A549 (cell line): ENCODE results near the gene DIS3L2.

Experiments
- ATOH8 ChIP-seq: fragments of 250-450 bp; sonication (Bioruptor Pico); IDR thresholded peaks from 2 replicates; pipeline ENCODE4 v1.5.0; 2020; ENCODE audit warnings: low read depth, mild to moderate bottlenecking, moderate library complexity
- E2F6 ChIP-seq: IDR thresholded peaks from 2 replicates; pipeline ENCODE4 v1.6.1; 2012; ENCODE audit warnings: low read depth, borderline replicate concordance
- ELK1 ChIP-seq: fragments of 150-350 bp; IDR thresholded peaks from 2 replicates; pipeline ENCODE4 v1.6.1; 2014; ENCODE audit warnings: low read depth, mild to moderate bottlenecking, low read length
- EP300 ChIP-seq, 2 experiments: fragments of >200 bp; sonication (Bioruptor Twin); formaldehyde crosslinking; IDR thresholded peaks; 2 replicates in 1 of 2; 3 replicates in 1 of 2; pipeline ENCODE4 v1.6.1; 2016 to 2017
- GATA3 ChIP-seq: IDR thresholded peaks from 2 replicates; pipeline ENCODE4 v1.6.1; 2012; ENCODE audit warnings: borderline replicate concordance
- HEYL ChIP-seq: fragments of 250-450 bp; sonication (Bioruptor Pico); IDR thresholded peaks from 2 replicates; pipeline ENCODE4 v1.8.0; 2021; ENCODE audit warnings: mild to moderate bottlenecking, moderate library complexity
- MAFK ChIP-seq: fragments of 450-650 bp; IDR thresholded peaks from 2 replicates; pipeline ENCODE4 v1.6.1; 2014; ENCODE audit not compliant: partially characterized antibody
- NR3C1 ChIP-seq: fragments of >200 bp; sonication (Bioruptor Twin); formaldehyde crosslinking; IDR thresholded peaks from 3 replicates; pipeline ENCODE4 v1.6.1; 2017
- POLR2A ChIP-seq: IDR thresholded peaks from 2 replicates; pipeline ENCODE4 v1.6.1; 2012; ENCODE audit warnings: mild to moderate bottlenecking, low read length
- POLR2AphosphoS2 ChIP-seq: conservative IDR thresholded peaks from 2 replicates; pipeline ENCODE4 v1.6.1; 2012; ENCODE audit warnings: low read length, improper control_type of control experiment, inconsistent platforms
- RAD21 ChIP-seq, 2 experiments: fragments of >200 bp in 1 of 2; sonication (Bioruptor Twin) in 1 of 2; formaldehyde crosslinking in 1 of 2; IDR thresholded peaks in 1 of 2; conservative IDR thresholded peaks in 1 of 2; 2 replicates in 1 of 2; 3 replicates in 1 of 2; pipeline ENCODE4 v1.6.1; 2012 to 2018; ENCODE audit warnings: inconsistent platforms in 1 of 2
- SMC3 ChIP-seq: fragments of >200 bp; sonication (Bioruptor Twin); formaldehyde crosslinking; IDR thresholded peaks from 3 replicates; pipeline ENCODE4 v1.6.1; 2018; ENCODE audit warnings: inconsistent platforms
- TF ChIP-seq, protein P1 (sequence below): fragments of >200 bp; sonication (Bioruptor Twin); formaldehyde crosslinking; IDR thresholded peaks from 3 replicates; pipeline ENCODE4 v1.5.1; 2016
- TF ChIP-seq, protein P2 (sequence below): IDR thresholded peaks from 2 replicates; pipeline ENCODE4 v1.6.1; 2012

DNA sequence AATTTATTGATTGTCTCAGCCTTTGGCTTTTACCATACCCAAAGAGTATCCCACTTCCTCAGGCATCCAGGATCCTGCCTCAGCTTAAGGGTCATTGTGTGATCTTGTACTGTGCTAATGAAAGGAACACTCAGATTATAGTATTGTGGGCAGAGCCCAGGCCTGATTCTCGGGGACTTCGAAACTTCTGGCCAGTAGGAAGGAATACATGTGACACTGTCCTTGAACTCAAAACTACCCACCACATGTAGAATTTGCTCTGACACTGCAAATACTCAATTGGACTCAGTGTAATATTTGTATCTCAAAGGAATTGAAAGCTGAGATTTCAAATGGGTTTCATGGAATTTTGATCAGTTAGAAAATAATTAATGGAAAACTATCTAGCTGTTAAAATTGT, 15.9 kb downstream of the DIS3L2 start:
- no peak for TF ChIP-seq NR3C1
- TF ChIP-seq POLR2A, result no peak
- TF ChIP-seq, protein P1, sequence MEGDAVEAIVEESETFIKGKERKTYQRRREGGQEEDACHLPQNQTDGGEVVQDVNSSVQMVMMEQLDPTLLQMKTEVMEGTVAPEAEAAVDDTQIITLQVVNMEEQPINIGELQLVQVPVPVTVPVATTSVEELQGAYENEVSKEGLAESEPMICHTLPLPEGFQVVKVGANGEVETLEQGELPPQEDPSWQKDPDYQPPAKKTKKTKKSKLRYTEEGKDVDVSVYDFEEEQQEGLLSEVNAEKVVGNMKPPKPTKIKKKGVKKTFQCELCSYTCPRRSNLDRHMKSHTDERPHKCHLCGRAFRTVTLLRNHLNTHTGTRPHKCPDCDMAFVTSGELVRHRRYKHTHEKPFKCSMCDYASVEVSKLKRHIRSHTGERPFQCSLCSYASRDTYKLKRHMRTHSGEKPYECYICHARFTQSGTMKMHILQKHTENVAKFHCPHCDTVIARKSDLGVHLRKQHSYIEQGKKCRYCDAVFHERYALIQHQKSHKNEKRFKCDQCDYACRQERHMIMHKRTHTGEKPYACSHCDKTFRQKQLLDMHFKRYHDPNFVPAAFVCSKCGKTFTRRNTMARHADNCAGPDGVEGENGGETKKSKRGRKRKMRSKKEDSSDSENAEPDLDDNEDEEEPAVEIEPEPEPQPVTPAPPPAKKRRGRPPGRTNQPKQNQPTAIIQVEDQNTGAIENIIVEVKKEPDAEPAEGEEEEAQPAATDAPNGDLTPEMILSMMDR, result no peak
- no peak for TF ChIP-seq ELK1
- TF ChIP-seq, protein P2, sequence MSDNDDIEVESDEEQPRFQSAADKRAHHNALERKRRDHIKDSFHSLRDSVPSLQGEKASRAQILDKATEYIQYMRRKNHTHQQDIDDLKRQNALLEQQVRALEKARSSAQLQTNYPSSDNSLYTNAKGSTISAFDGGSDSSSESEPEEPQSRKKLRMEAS, result no peak
- TF ChIP-seq HEYL (CRISPR knock-in tag), result no peak
- no peak for TF ChIP-seq ATOH8
- TF ChIP-seq RAD21 (conservative IDR thresholded peaks at IDR 0.05 in 1 of 2, IDR thresholded peaks at IDR 0.05 in 1 of 2), result no peak
- no peak for TF ChIP-seq EP300 (IDR thresholded peaks at IDR 0.05)
- no peak for TF ChIP-seq POLR2AphosphoS2
- no peak for TF ChIP-seq GATA3
- no peak for TF ChIP-seq SMC3
- TF ChIP-seq MAFK, result no peak
- TF ChIP-seq E2F6, result no peak
